ENCODE data around the gene CD86. TPM values are rescaled to one million over a fixed set of nuclear protein-coding genes. Genes with fewer than 3 reads are reported as not detected.

CD86 gene
- total RNA-seq, 4 donors from 2014 or later: 5.7 to 10.9 (median 8.4) TPM

GRCh38 chr3:122082357-122082756 is 27.2 kb downstream of the CD86 start:
- Histone ChIP-seq H3K4me1 (no peaks in the 10 kb centered on the region), H3K4me3 (no peak overlapping the region), H3K9me3 (no peaks in the 10 kb centered on the region), H3K27me3 (no peaks in the 10 kb centered on the region), H3K36me3 (no peaks in the 10 kb centered on the region), H3K27ac (no peak overlapping the region)
- no peak for DNase-seq (ENCODE audit: low spot score in 2 of 2)
- WGBS, 2 donors: 68 to 76% methylated on average over 3 of the region's 3 CpGs
- TF ChIP-seq CTCF (IDR thresholded peaks at IDR 0.05): no peak
- no peak for TF ChIP-seq POLR2A (IDR thresholded peaks at IDR 0.05)
- no peak for TF ChIP-seq EP300 (IDR thresholded peaks at IDR 0.05)

GRCh38 chr3:122084799-122085198 is 29.6 kb downstream of the CD86 start:
- no peak for DNase-seq (ENCODE audit: low spot score in 2 of 2)
- no peaks in the 10 kb centered on the region for H3K9me3 ChIP-seq
- H3K27me3 ChIP-seq: no peaks in the 10 kb centered on the region
- TF ChIP-seq POLR2A (IDR thresholded peaks at IDR 0.05) (no peak), EP300 (IDR thresholded peaks at IDR 0.05) (no peak), CTCF (IDR thresholded peaks at IDR 0.05) (no peak)
- WGBS, 2 donors: 68 to 69% methylated on average over 2 of the region's 2 CpGs
- H3K4me3 ChIP-seq: no peak overlapping the region
- H3K27ac ChIP-seq: no peak overlapping the region
- H3K36me3 ChIP-seq: no peaks in the 10 kb centered on the region
- H3K4me1 ChIP-seq: no peaks in the 10 kb centered on the region

GRCh38 chr3:122085673-122086072 is 30.5 kb downstream of the CD86 start:
- 85 to 86% methylated on average over 6 of the region's 6 CpGs for WGBS, 2 donors
- no peak for TF ChIP-seq CTCF (IDR thresholded peaks at IDR 0.05)
- no peak for TF ChIP-seq POLR2A (IDR thresholded peaks at IDR 0.05)
- TF ChIP-seq EP300 (IDR thresholded peaks at IDR 0.05): no peak

GRCh38 chr3:122088531-122088930 is 33.4 kb downstream of the CD86 start:
- Histone ChIP-seq H3K4me1 (no peaks in the 10 kb centered on the region), H3K9me3 (no peaks in the 10 kb centered on the region), H3K4me3 (no peak overlapping the region), H3K36me3 (no peaks in the 10 kb centered on the region), H3K27me3 (no peaks in the 10 kb centered on the region), H3K27ac (no peak overlapping the region)
- WGBS, 2 donors: 61 to 89% methylated on average over 3 of the region's 3 CpGs
- DNase-seq (ENCODE audit: low spot score in 2 of 2): no peak
- TF ChIP-seq EP300 (IDR thresholded peaks at IDR 0.05) (peak in 1 of 2 donors; percentile 28), POLR2A (IDR thresholded peaks at IDR 0.05) (no peak)

More at GRCh38 chr3:122085673-122086072, 30.5 kb downstream of the CD86 start:
- Histone ChIP-seq H3K4me1 (no peaks in the 10 kb centered on the region), H3K27me3 (no peaks in the 10 kb centered on the region), H3K4me3 (no peak overlapping the region), H3K27ac (no peak overlapping the region), H3K9me3 (no peaks in the 10 kb centered on the region), H3K36me3 (no peaks in the 10 kb centered on the region)
- no peak for DNase-seq (ENCODE audit: low spot score in 2 of 2)

GRCh38 chr3:122091602-122092295 is 36.6 kb downstream of the CD86 start:
- Histone ChIP-seq H3K27me3 (no peaks in the 10 kb centered on the region), H3K4me1 (no peaks in the 10 kb centered on the region), H3K9me3 (no peaks in the 10 kb centered on the region), H3K27ac (no peak overlapping the region), H3K36me3 (no peaks in the 10 kb centered on the region), H3K4me3 (no peak overlapping the region)
- DNase-seq (ENCODE audit: low spot score in 2 of 2): no peak
- no peak for TF ChIP-seq POLR2A (IDR thresholded peaks at IDR 0.05)
- TF ChIP-seq EP300 (IDR thresholded peaks at IDR 0.05): no peak
- TF ChIP-seq CTCF (IDR thresholded peaks at IDR 0.05): no peak
- 40 to 47% methylated on average over 4 of the region's 4 CpGs for WGBS, 2 donors
